ENCODE measurements around the gene RFESD.

RFESD gene

GRCh38 chr5:95671826-95672225, 25.2 kb downstream of the RFESD start:
- no peak for TF ChIP-seq CTCF (IDR thresholded peaks at IDR 0.05; ENCODE audit: borderline replicate concordance, insufficient read depth, low read depth, low read length)
- no peak overlapping the region for H3K4me3 ChIP-seq (ENCODE audit: low read depth, low read length)

GRCh38 chr5:95672641-95673040, 26.1 kb downstream of the RFESD start:
- no peak for TF ChIP-seq CTCF (IDR thresholded peaks at IDR 0.05; ENCODE audit: borderline replicate concordance, insufficient read depth, low read depth, low read length)
- H3K4me3 ChIP-seq (ENCODE audit: low read depth, low read length), result no peak overlapping the region

- no peak for TF ChIP-seq CTCF (IDR thresholded peaks at IDR 0.05; ENCODE audit: borderline replicate concordance, insufficient read depth, low read depth, low read length)
Observed at GRCh38 chr5:95673081-95673480, 26.5 kb downstream of the RFESD start.

GRCh38 chr5:95682891-95683290, 36.3 kb downstream of the RFESD start, which contains the start of gene SPATA9:
Gene SPATA9 (minus strand): TSS chr5:95682991. CDS start chr5:95682854, 137 bp downstream.
- TF ChIP-seq CTCF (IDR thresholded peaks at IDR 0.05; ENCODE audit: borderline replicate concordance, insufficient read depth, low read depth, low read length), result no peak
- no peak within 1 kb of the TSS for H3K4me3 ChIP-seq (ENCODE audit: low read depth, low read length)

More at GRCh38 chr5:95673081-95673480, 26.5 kb downstream of the RFESD start:
- no peak overlapping the region for H3K4me3 ChIP-seq (ENCODE audit: low read depth, low read length)

- no peak for TF ChIP-seq CTCF (IDR thresholded peaks at IDR 0.05; ENCODE audit: borderline replicate concordance, insufficient read depth, low read depth, low read length)
Observed at GRCh38 chr5:95684361-95684760, 37.8 kb downstream of the RFESD start.

GRCh38 chr5:95686651-95687050, 40.1 kb downstream of the RFESD start:
- H3K4me3 ChIP-seq (ENCODE audit: low read depth, low read length), result no peak overlapping the region
- TF ChIP-seq CTCF (IDR thresholded peaks at IDR 0.05; ENCODE audit: borderline replicate concordance, insufficient read depth, low read depth, low read length), result no peak

More at GRCh38 chr5:95684361-95684760, 37.8 kb downstream of the RFESD start:
- H3K4me3 ChIP-seq (ENCODE audit: low read depth, low read length), result no peak overlapping the region

GRCh38 chr5:95689680-95690079, 43.1 kb downstream of the RFESD start:
- TF ChIP-seq CTCF (IDR thresholded peaks at IDR 0.05; ENCODE audit: borderline replicate concordance, insufficient read depth, low read depth, low read length), result no peak
- no peak overlapping the region for H3K4me3 ChIP-seq (ENCODE audit: low read depth, low read length)

All from GM12875 (cell line).